ENCODE measurements around the gene NKAIN2.
A peak's percentile ranks its signal among the peaks of the same experiment; 100 is the strongest.
"Not testable (repeated sequence)": the region's sequence is repeated elsewhere in the genome, so short reads cannot be mapped to it uniquely, and the experiment has no call there.

NKAIN2 gene

GRCh38 chr6:124389127-124389526, 585.5 kb downstream of the NKAIN2 start:
- no peak for TF ChIP-seq CTCF (IDR thresholded peaks at IDR 0.05; ENCODE audit: low read depth, low read length)
- in situ Hi-C loops (cut with HindIII; ENCODE audit: low sequenced_read_pairs) = no loop called here
- no peak for DNase-seq (ENCODE audit: low read depth, low spot score)
- no peak overlapping the region for H3K4me3 ChIP-seq (ENCODE audit: low read depth, low read length)

- peak; percentile 24 for DNase-seq (ENCODE audit: low read depth, low spot score)
- TF ChIP-seq CTCF (IDR thresholded peaks at IDR 0.05; ENCODE audit: low read depth, low read length) = no peak
- H3K4me3 ChIP-seq (ENCODE audit: low read depth, low read length) = no peak overlapping the region
- in situ Hi-C loops (cut with HindIII; ENCODE audit: low sequenced_read_pairs) = no loop called here
Observed at GRCh38 chr6:124393536-124393935, 589.9 kb downstream of the NKAIN2 start.

GRCh38 chr6:124396361-124396760, 592.7 kb downstream of the NKAIN2 start:
- no peak for DNase-seq (ENCODE audit: low read depth, low spot score)
- in situ Hi-C loops (cut with HindIII; ENCODE audit: low sequenced_read_pairs) = no loop called here
- TF ChIP-seq CTCF (IDR thresholded peaks at IDR 0.05; ENCODE audit: low read depth, low read length) = no peak
- H3K4me3 ChIP-seq (ENCODE audit: low read depth, low read length) = no peak overlapping the region

DNA sequence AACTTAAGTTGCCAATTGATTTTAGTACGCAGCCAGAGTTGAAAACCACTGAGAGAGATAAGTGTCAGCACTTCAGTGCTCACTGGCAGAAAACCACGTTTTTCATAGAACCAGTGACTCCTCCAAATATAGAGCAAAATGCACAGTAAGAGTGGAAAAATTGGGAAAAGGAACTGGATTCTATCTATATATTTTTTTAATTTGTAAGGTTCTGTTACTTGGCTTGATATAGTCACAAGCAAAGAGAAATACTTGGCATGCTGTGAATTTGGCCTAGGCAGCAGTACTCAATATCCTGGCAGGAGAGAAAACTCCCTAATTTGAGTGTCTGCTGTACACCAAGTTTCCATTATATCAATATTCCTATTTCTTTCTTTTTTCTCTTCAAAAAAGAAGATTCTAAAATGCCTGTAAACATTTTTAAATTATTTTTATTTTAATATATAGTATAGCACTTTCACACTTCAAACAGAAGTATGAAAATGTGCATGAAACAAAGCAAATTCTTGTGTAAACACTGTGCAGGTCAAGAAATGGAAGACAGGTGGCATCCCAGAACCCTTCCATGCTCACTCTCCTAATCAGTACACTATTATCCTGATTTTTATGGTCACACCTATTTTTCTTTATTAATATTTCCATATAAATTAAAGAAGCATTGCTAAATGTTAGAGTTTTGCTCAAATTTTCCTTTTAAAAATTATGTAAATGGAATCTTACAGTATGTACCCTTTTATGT, 596.8 kb downstream of the NKAIN2 start:
- no peak overlapping the region for H3K4me3 ChIP-seq (ENCODE audit: low read depth, low read length)
- no peak for DNase-seq (ENCODE audit: low read depth, low spot score)
- TF ChIP-seq CTCF (IDR thresholded peaks at IDR 0.05; ENCODE audit: low read depth, low read length) = peak; percentile 20
- in situ Hi-C loops (cut with HindIII; ENCODE audit: low sequenced_read_pairs) = no loop called here

- H3K4me3 ChIP-seq (ENCODE audit: low read depth, low read length); in situ Hi-C loops (cut with HindIII; ENCODE audit: low sequenced_read_pairs); DNase-seq (ENCODE audit: low read depth, low spot score): not testable (repeated sequence)
Observed at GRCh38 chr6:124410425-124410824, 606.8 kb downstream of the NKAIN2 start.

GRCh38 chr6:124412657-124413056, 609.0 kb downstream of the NKAIN2 start:
- in situ Hi-C loops (cut with HindIII; ENCODE audit: low sequenced_read_pairs); DNase-seq (ENCODE audit: low read depth, low spot score); H3K4me3 ChIP-seq (ENCODE audit: low read depth, low read length): not testable (repeated sequence)

DNA sequence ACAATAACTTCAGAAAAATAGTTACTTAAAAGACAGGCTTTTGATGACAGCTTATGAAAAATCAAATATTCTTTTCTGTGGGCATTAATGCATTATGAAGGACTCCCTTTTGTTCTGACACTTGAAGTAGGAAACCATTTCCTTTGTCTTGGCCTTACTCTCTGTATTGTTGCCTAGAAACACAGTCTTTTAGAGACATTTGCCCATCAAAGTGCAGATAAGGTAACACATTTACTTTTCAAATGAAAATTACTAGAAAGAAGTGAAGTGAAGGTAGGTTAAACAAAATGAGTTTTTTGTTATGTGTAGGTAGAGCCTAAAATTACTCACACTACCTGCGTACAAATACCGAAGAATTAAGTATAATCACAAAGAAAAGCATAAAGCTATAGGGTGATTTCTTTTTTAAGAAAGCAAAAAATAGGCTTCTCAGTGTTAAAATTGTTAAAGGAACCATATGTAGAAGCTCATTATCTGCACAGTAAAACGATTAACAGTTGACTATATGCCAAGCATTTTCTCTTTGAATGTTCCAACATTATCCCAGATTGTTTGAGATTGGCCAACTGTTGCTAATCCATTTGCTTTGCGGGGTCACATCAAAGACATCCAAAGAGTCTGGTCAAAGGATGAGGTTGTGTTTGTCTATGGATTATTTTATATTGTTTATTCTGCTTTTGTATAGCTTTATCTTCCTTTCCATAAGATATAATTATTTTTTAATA, 616.6 kb downstream of the NKAIN2 start:
- no peak for TF ChIP-seq CTCF (IDR thresholded peaks at IDR 0.05; ENCODE audit: low read depth, low read length)
- in situ Hi-C loops (cut with HindIII; ENCODE audit: low sequenced_read_pairs) = no loop called here
- H3K4me3 ChIP-seq (ENCODE audit: low read depth, low read length) = no peak overlapping the region
- no peak for DNase-seq (ENCODE audit: low read depth, low spot score)
